WTC11 (cell line): ENCODE measurements around the gene GRIN2C. TPM values are rescaled to one million over a fixed set of nuclear protein-coding genes. Genes with fewer than 3 reads are reported as not detected.

ENCODE experiments used
- AFF4 ChIP-seq: sonication (generic); formaldehyde crosslinking; IDR thresholded peaks from 2 replicates; pipeline ENCODE4 v1.8.1; 2023; ENCODE audit warnings: mild to moderate bottlenecking, missing genetic modification reagents, borderline replicate concordance
- CBFB ChIP-seq: sonication (generic); formaldehyde crosslinking; IDR thresholded peaks from 2 replicates; pipeline ENCODE4 v1.8.1; 2022; ENCODE audit warnings: mild to moderate bottlenecking, low read depth, missing genetic modification reagents
- E2F4 ChIP-seq: sonication (generic); formaldehyde crosslinking; IDR thresholded peaks from 2 replicates; pipeline ENCODE4 v1.8.1; 2022; ENCODE audit warnings: low read depth, mild to moderate bottlenecking, moderate library complexity, missing genetic modification reagents, borderline replicate concordance
- E2F5 ChIP-seq: sonication (generic); formaldehyde crosslinking; IDR thresholded peaks from 2 replicates; pipeline ENCODE4 v1.8.1; 2022; ENCODE audit warnings: mild to moderate bottlenecking, moderate library complexity, missing genetic modification reagents
- EMX1 ChIP-seq: fragments of 250-450 bp; sonication (Bioruptor Pico); IDR thresholded peaks from 2 replicates; pipeline ENCODE4 v1.8.0; 2021; ENCODE audit warnings: mild to moderate bottlenecking
- GRHL2 ChIP-seq: fragments of 250-450 bp; sonication (Bioruptor Pico); IDR thresholded peaks from 2 replicates; pipeline ENCODE4 v1.8.0; 2022; ENCODE audit warnings: mild to moderate bottlenecking, moderate library complexity; ENCODE audit not compliant: insufficient replicate concordance, severe bottlenecking
- NR1H2 ChIP-seq: sonication (generic); formaldehyde crosslinking; IDR thresholded peaks from 2 replicates; pipeline ENCODE4 v1.9.0; 2021; ENCODE audit warnings: mild to moderate bottlenecking, moderate library complexity, missing genetic modification reagents
- NR2C2 ChIP-seq: sonication (generic); formaldehyde crosslinking; IDR thresholded peaks from 2 replicates; pipeline ENCODE4 v1.8.0; 2022; ENCODE audit warnings: mild to moderate bottlenecking, missing genetic modification reagents
- RORB ChIP-seq: fragments of 250-450 bp; sonication (Bioruptor Pico); IDR thresholded peaks from 2 replicates; pipeline ENCODE4 v1.9.0; 2021; ENCODE audit warnings: mild to moderate bottlenecking
- TCF7 ChIP-seq: sonication (generic); formaldehyde crosslinking; IDR thresholded peaks from 2 replicates; pipeline ENCODE4 v1.8.0; 2022; ENCODE audit warnings: mild to moderate bottlenecking, low read depth, missing genetic modification reagents, moderate library complexity
- TEAD1 ChIP-seq: sonication (generic); formaldehyde crosslinking; IDR thresholded peaks from 2 replicates; pipeline ENCODE4 v1.8.0; 2022; ENCODE audit warnings: mild to moderate bottlenecking, missing genetic modification reagents
- ZNF232 ChIP-seq: sonication (generic); formaldehyde crosslinking; IDR thresholded peaks from 2 replicates; pipeline ENCODE4 v1.8.0; 2022; ENCODE audit warnings: mild to moderate bottlenecking, missing genetic modification reagents
- ZNF317 ChIP-seq: sonication (generic); formaldehyde crosslinking; IDR thresholded peaks from 2 replicates; pipeline ENCODE4 v1.8.1; 2023; ENCODE audit warnings: low read depth, mild to moderate bottlenecking, moderate library complexity, missing genetic modification reagents, borderline replicate concordance
- ZNF416 ChIP-seq: fragments of 250-450 bp; sonication (Bioruptor Pico); IDR thresholded peaks from 2 replicates; pipeline ENCODE4 v1.9.0; 2021; ENCODE audit warnings: mild to moderate bottlenecking, inconsistent platforms
- ZNF512 ChIP-seq: sonication (generic); formaldehyde crosslinking; IDR thresholded peaks from 2 replicates; pipeline ENCODE4 v1.8.1; 2022; ENCODE audit warnings: missing genetic modification reagents, borderline replicate concordance
- ZNF532 ChIP-seq: fragments of 250-450 bp; sonication (Bioruptor Pico); IDR thresholded peaks from 2 replicates; pipeline ENCODE4 v1.9.0; 2021; ENCODE audit warnings: mild to moderate bottlenecking, borderline replicate concordance
- total RNA-seq: library from RNA; stranded (reverse); gene quantifications from 3 replicates; pipeline ENCODE4 v1.2.3, GENCODE V29; 2021
- TF ChIP-seq, protein P1 (sequence below): fragments of 250-450 bp; sonication (Bioruptor Pico); IDR thresholded peaks from 2 replicates; pipeline ENCODE4 v1.9.0; 2021; ENCODE audit warnings: mild to moderate bottlenecking
- TF ChIP-seq, protein P2 (sequence below): sonication (generic); formaldehyde crosslinking; IDR thresholded peaks from 2 replicates; pipeline ENCODE4 v1.8.1; 2023; ENCODE audit warnings: mild to moderate bottlenecking, missing genetic modification reagents, moderate library complexity
- TF ChIP-seq, protein P3 (sequence below): sonication (generic); formaldehyde crosslinking; IDR thresholded peaks from 2 replicates; pipeline ENCODE4 v1.8.1; 2023; ENCODE audit warnings: mild to moderate bottlenecking, moderate library complexity, missing genetic modification reagents

Gene GRIN2C
- total RNA-seq, 1 experiment from 2014 or later = 0.31 TPM

GRCh38 chr17:74852237-74853047 is 7.2 kb downstream of the GRIN2C start (continued):
- TF ChIP-seq ZNF512 (CRISPR knock-in tag) (no peak), TCF7 (CRISPR knock-in tag) (peak; percentile 91; the same call in 1 of the 2 replicates), E2F5 (CRISPR knock-in tag) (peak; percentile 97), GRHL2 (CRISPR knock-in tag) (no peak), RORB (no peak), TEAD1 (CRISPR knock-in tag) (peak; percentile 99), EMX1 (no peak), CBFB (peak; percentile 43; the same call in 1 of the 2 replicates), ZNF416 (CRISPR knock-in tag) (no peak), ZNF232 (CRISPR knock-in tag) (peak; percentile 97), AFF4 (CRISPR knock-in tag) (peak; percentile 42; the same call in 1 of the 2 replicates), E2F4 (peak; percentile 78; the same call in 1 of the 2 replicates), ZNF532 (CRISPR knock-in tag) (no peak), ZNF317 (CRISPR knock-in tag) (peak; percentile 74), NR2C2 (peak; percentile 82), NR1H2 (CRISPR knock-in tag) (no peak)
- TF ChIP-seq, protein P1, sequence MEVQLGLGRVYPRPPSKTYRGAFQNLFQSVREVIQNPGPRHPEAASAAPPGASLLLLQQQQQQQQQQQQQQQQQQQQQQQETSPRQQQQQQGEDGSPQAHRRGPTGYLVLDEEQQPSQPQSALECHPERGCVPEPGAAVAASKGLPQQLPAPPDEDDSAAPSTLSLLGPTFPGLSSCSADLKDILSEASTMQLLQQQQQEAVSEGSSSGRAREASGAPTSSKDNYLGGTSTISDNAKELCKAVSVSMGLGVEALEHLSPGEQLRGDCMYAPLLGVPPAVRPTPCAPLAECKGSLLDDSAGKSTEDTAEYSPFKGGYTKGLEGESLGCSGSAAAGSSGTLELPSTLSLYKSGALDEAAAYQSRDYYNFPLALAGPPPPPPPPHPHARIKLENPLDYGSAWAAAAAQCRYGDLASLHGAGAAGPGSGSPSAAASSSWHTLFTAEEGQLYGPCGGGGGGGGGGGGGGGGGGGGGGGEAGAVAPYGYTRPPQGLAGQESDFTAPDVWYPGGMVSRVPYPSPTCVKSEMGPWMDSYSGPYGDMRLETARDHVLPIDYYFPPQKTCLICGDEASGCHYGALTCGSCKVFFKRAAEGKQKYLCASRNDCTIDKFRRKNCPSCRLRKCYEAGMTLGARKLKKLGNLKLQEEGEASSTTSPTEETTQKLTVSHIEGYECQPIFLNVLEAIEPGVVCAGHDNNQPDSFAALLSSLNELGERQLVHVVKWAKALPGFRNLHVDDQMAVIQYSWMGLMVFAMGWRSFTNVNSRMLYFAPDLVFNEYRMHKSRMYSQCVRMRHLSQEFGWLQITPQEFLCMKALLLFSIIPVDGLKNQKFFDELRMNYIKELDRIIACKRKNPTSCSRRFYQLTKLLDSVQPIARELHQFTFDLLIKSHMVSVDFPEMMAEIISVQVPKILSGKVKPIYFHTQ (CRISPR knock-in tag) = no peak
- TF ChIP-seq, protein P2, sequence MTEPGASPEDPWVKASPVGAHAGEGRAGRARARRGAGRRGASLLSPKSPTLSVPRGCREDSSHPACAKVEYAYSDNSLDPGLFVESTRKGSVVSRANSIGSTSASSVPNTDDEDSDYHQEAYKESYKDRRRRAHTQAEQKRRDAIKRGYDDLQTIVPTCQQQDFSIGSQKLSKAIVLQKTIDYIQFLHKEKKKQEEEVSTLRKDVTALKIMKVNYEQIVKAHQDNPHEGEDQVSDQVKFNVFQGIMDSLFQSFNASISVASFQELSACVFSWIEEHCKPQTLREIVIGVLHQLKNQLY = peak; percentile 72
- TF ChIP-seq, protein P3, sequence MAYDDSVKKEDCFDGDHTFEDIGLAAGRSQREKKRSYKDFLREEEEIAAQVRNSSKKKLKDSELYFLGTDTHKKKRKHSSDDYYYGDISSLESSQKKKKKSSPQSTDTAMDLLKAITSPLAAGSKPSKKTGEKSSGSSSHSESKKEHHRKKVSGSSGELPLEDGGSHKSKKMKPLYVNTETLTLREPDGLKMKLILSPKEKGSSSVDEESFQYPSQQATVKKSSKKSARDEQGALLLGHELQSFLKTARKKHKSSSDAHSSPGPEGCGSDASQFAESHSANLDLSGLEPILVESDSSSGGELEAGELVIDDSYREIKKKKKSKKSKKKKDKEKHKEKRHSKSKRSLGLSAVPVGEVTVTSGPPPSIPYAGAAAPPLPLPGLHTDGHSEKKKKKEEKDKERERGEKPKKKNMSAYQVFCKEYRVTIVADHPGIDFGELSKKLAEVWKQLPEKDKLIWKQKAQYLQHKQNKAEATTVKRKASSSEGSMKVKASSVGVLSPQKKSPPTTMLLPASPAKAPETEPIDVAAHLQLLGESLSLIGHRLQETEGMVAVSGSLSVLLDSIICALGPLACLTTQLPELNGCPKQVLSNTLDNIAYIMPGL = peak; percentile 92
